Subcutaneous adipose tissue (tissue), 4 donors: ENCODE measurements around the gene PDE7B. TPM values are rescaled to one million over a fixed set of nuclear protein-coding genes. Genes with fewer than 3 reads are reported as not detected.

Source experiments
- total RNA-seq, 4 donors: library from RNA; depleted of rRNA; stranded (reverse); fragments of >200 nt; gene quantifications; one replicate each; pipeline ENCODE4 v1.1.0, GENCODE V29; 2016
- TF ChIP-seq, protein P1 (sequence below): fragments of 450-650 bp; IDR thresholded peaks from one replicate; pipeline ENCODE4 v1.5.1; 2016; ENCODE audit warnings: low read depth, mild to moderate bottlenecking, control low read depth, antibody characterized with exemption, moderate library complexity

The PDE7B gene
- total RNA-seq, 4 donors from 2014 or later, result 4.1 to 12.6 (median 9.5) TPM

- TF ChIP-seq, protein P1, sequence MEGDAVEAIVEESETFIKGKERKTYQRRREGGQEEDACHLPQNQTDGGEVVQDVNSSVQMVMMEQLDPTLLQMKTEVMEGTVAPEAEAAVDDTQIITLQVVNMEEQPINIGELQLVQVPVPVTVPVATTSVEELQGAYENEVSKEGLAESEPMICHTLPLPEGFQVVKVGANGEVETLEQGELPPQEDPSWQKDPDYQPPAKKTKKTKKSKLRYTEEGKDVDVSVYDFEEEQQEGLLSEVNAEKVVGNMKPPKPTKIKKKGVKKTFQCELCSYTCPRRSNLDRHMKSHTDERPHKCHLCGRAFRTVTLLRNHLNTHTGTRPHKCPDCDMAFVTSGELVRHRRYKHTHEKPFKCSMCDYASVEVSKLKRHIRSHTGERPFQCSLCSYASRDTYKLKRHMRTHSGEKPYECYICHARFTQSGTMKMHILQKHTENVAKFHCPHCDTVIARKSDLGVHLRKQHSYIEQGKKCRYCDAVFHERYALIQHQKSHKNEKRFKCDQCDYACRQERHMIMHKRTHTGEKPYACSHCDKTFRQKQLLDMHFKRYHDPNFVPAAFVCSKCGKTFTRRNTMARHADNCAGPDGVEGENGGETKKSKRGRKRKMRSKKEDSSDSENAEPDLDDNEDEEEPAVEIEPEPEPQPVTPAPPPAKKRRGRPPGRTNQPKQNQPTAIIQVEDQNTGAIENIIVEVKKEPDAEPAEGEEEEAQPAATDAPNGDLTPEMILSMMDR, result no peak
Measured at GRCh38 chr6:135922746-135923145, 71.2 kb downstream of the PDE7B start.

DNA sequence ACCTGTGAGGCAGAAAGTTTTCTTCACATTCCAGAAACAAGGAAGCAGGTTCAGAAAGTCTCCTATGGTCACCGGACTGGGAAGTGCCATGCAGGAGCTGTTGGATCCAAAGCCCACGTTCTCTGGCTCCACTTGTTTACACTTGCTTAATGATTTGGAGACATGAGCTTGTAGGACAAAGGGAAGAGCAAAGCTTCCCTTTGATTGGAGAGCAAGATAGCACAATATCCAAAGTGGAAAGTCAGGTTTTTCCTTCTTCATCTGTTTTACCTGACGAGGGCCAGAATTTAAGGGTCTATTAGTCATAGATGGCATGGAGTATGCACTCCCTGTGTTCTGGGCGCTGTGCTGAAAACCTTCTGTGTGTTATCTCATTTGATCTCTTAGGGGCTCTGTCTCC lies 81.2 kb downstream of the PDE7B start:
- TF ChIP-seq, protein P1, result no peak

DNA sequence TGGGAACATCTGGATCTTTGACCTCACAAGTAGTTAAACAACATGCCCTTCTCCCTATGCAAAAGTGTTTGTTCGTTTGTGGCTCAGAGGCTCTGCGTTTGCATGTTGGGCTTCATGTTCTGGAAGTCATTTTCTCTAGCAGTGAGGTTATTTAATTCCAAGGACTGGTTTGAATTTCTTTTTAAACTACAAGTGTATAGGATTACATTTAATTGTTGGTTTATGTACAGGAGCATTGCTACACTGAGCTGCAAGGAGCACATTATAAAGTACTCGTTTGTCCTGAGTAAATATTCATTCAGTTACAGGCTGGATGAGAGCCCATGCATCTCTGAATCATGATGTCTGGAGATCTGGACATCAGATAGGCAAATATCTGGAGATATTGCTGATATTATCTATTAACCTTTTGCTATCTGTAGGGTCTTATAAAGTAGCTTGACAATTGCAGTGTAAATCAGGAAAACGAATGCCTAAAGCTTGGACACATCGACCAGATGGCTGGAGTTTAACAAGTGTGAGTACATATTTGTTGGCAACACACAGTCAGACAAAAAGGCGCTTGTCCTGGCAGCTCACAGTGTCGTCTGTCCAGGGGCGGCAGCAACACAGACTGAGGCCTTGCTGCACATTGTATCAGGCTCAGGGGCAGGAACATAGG lies 84.6 kb downstream of the PDE7B start:
- TF ChIP-seq, protein P1, result no peak

DNA sequence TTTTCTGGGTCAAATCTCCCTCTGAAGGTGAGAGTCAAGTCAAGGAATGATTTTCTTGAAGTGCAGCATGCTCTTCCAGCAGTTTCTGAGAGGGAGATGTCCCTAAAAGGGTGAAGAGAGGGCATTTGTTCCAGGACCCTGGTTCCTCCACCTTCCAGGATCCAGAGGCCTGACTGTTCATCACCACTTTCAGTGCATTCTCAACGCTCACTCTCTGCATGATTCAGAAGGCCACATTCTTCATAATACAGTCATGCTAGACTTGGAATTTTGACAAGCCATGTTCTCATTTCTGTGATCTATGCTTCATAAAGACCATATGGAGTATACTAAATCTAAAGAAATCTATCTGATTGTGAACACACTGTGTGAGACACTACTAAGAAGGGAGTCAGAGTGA lies 85.1 kb downstream of the PDE7B start:
- TF ChIP-seq, protein P1, result no peak

DNA sequence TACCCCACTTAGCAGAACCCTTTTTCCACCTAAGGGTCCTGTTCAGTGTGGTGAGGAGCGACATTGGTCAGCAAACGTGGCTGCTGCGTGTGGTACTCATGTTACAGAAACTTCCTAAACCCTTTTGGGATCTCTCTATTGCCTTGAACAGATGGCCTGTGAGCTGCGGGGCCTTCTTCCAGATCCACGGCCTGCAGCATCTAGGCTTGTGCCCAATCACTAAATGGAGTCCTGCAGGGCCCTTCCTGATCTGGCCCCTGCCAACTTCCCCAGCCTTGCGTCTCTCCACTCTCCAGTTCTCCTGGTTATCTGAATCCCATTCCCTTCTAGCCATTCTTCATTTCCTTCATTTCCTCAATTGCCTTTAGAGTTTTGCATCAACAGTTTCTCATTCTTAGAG lies 85.6 kb downstream of the PDE7B start:
- TF ChIP-seq, protein P1, result no peak

- TF ChIP-seq, protein P1, result no peak
Measured at GRCh38 chr6:135938576-135939207, 87.2 kb downstream of the PDE7B start.

- TF ChIP-seq, protein P1, result no peak
Measured at GRCh38 chr6:135939208-135939591, 87.7 kb downstream of the PDE7B start.
